Breast epithelium (tissue), 3 donors: ENCODE data around the gene TMPRSS13.

Source experiments
- CTCF ChIP-seq, 3 donors: fragments of 450-650 bp; IDR thresholded peaks; one replicate each; pipeline ENCODE4 v1.5.1; 2016 to 2017; ENCODE audit warnings: antibody characterized with exemption in 3 of 3, mild to moderate bottlenecking in 3 of 3, moderate library complexity in 3 of 3
- POLR2A ChIP-seq: fragments of 450-650 bp; IDR thresholded peaks from one replicate; pipeline ENCODE4 v1.6.1; 2016; ENCODE audit warnings: antibody characterized with exemption, mild to moderate bottlenecking, moderate library complexity
- POLR2AphosphoS5 ChIP-seq, 3 donors: sonication (generic); formaldehyde crosslinking; IDR thresholded peaks; one replicate each; pipeline ENCODE4 v1.6.1; 2017; ENCODE audit warnings: antibody characterized with exemption in 3 of 3

DNA sequence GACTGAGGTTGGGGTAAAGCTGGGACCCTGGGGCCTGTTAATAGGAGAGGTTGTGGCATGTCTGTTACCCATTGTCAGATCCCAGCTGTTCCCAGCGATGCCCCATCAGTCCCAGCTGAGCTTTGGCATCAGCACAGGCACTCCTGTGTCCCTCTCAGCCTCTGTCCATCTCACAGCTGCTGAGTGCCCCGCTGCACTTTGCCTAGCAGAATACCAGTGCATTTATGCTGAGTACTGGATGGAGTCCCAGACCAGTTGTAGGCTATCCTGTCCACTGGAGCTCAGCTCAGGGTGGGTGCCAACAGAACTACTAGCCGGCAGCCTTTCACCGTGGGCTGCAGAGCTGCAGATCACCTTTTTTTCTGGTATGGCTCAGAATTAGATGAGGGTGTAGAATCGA, 62.7 kb downstream of the TMPRSS13 start:
- TF ChIP-seq CTCF (IDR thresholded peaks at IDR 0.05) (no peak), POLR2AphosphoS5 (IDR thresholded peaks at IDR 0.05) (no peak), POLR2A (no peak)
